H9 (cell line): ENCODE measurements around the gene PBX4. TPM values are rescaled to one million over a fixed set of nuclear protein-coding genes. Genes with fewer than 3 reads are reported as not detected.

Source experiments
- DNase-seq: peaks from one replicate; pipeline ENCODE4 v3.0.0-alpha.2; 2017
- H2AFZ ChIP-seq: one replicate; pipeline ENCODE4 v1.6.1; 2013; ENCODE audit warnings: mild to moderate bottlenecking, low read length, control low read depth, moderate library complexity
- H2AK5ac ChIP-seq: 2 replicates; pipeline ENCODE4 v1.6.1; 2013; ENCODE audit warnings: low read length, control low read depth, mixed read lengths; ENCODE audit not compliant: insufficient read length
- H2BK120ac ChIP-seq: one replicate; pipeline ENCODE4 v1.6.1; 2013; ENCODE audit warnings: low read depth, mild to moderate bottlenecking, low read length, control low read depth, inconsistent platforms; ENCODE audit not compliant: poor library complexity, severe bottlenecking
- H2BK12ac ChIP-seq: 2 replicates; pipeline ENCODE4 v1.6.1; 2013; ENCODE audit warnings: low read length, control low read depth, mixed read lengths, low read depth; ENCODE audit not compliant: insufficient read length
- H2BK15ac ChIP-seq: 2 replicates; pipeline ENCODE4 v1.6.1; 2013; ENCODE audit warnings: low read depth, low read length, control low read depth
- H2BK20ac ChIP-seq: one replicate; pipeline ENCODE4 v1.6.1; 2013; ENCODE audit warnings: low read depth, mild to moderate bottlenecking, low read length, control low read depth, inconsistent platforms; ENCODE audit not compliant: poor library complexity, severe bottlenecking
- H2BK5ac ChIP-seq: 2 replicates; pipeline ENCODE4 v1.6.1; 2013; ENCODE audit warnings: low read length, control low read depth, mixed read lengths; ENCODE audit not compliant: insufficient read length
- H3K14ac ChIP-seq: 2 replicates; pipeline ENCODE4 v1.6.1; 2013; ENCODE audit warnings: low read length, control low read depth; ENCODE audit not compliant: insufficient read depth
- H3K18ac ChIP-seq: 2 replicates; pipeline ENCODE4 v1.6.1; 2013; ENCODE audit warnings: low read depth, mild to moderate bottlenecking, mixed read lengths, low read length, control low read depth; ENCODE audit not compliant: insufficient read length
- H3K23ac ChIP-seq: 2 replicates; pipeline ENCODE4 v1.6.1; 2013; ENCODE audit warnings: low read length, control low read depth, mixed read lengths, low read depth; ENCODE audit not compliant: insufficient read length
- H3K23me2 ChIP-seq: 2 replicates; pipeline ENCODE4 v1.6.1; 2013; ENCODE audit warnings: low read depth, mild to moderate bottlenecking, mixed read lengths, low read length, control low read depth; ENCODE audit not compliant: insufficient read length, poor library complexity, severe bottlenecking
- H3K27ac ChIP-seq: 2 replicates; pipeline ENCODE4 v1.5.1; 2013; ENCODE audit warnings: low read length, control low read depth, mixed read lengths, low read depth; ENCODE audit not compliant: insufficient read length
- H3K27me3 ChIP-seq: 2 replicates; pipeline ENCODE4 v1.6.1; 2013; ENCODE audit warnings: low read length, control low read depth, inconsistent platforms; ENCODE audit not compliant: insufficient read depth
- H3K4ac ChIP-seq: 2 replicates; pipeline ENCODE4 v1.6.1; 2013; ENCODE audit warnings: low read depth, mild to moderate bottlenecking, control low read depth, inconsistent platforms, low read length, moderate library complexity
- H3K4me1 ChIP-seq: 2 replicates; pipeline ENCODE4 v1.6.1; 2013; ENCODE audit warnings: low read length, control low read depth, inconsistent platforms; ENCODE audit not compliant: insufficient read depth
- H3K4me2 ChIP-seq: 2 replicates; pipeline ENCODE4 v1.6.1; 2013; ENCODE audit warnings: low read length, control low read depth, mixed read lengths; ENCODE audit not compliant: insufficient read length, insufficient read depth
- H3K56ac ChIP-seq: 2 replicates; pipeline ENCODE4 v1.6.1; 2013; ENCODE audit warnings: low read depth, mild to moderate bottlenecking, mixed read lengths, low read length, control low read depth; ENCODE audit not compliant: insufficient read length
- H3K79me1 ChIP-seq: 2 replicates; pipeline ENCODE4 v1.6.1; 2013; ENCODE audit warnings: low read depth, mild to moderate bottlenecking, moderate library complexity, low read length, control low read depth, inconsistent platforms; ENCODE audit not compliant: insufficient read depth, poor library complexity, severe bottlenecking
- H3K79me2 ChIP-seq: 2 replicates; pipeline ENCODE4 v1.6.1; 2013; ENCODE audit warnings: low read length, control low read depth, inconsistent platforms; ENCODE audit not compliant: insufficient read depth
- H3K9ac ChIP-seq: 2 replicates; pipeline ENCODE4 v1.6.1; 2013; ENCODE audit warnings: low read length, control low read depth, mixed read lengths; ENCODE audit not compliant: insufficient read length; ENCODE audit errors: extremely low read depth
- H3K9me3 ChIP-seq: one replicate; pipeline ENCODE4 v1.6.1; 2013; ENCODE audit warnings: low read depth, low read length, inconsistent platforms; ENCODE audit not compliant: control insufficient read depth
- H3T11ph ChIP-seq: one replicate; pipeline ENCODE4 v1.6.1; 2013; ENCODE audit warnings: mild to moderate bottlenecking, low read length, control low read depth, inconsistent platforms
- H4K20me1 ChIP-seq: one replicate; pipeline ENCODE4 v1.6.1; 2013; ENCODE audit not compliant: control insufficient read depth, insufficient read length, insufficient read depth
- H4K5ac ChIP-seq: 2 replicates; pipeline ENCODE4 v1.6.1; 2013; ENCODE audit warnings: low read depth, mild to moderate bottlenecking, mixed read lengths, low read length, control low read depth; ENCODE audit not compliant: insufficient read length
- H4K8ac ChIP-seq: replicated peaks from 2 replicates; pipeline ENCODE4 v1.6.1; 2013; ENCODE audit warnings: low read length, control low read depth, mixed read lengths, low read depth; ENCODE audit not compliant: insufficient read length
- H4K91ac ChIP-seq: 2 replicates; pipeline ENCODE4 v1.6.1; 2013; ENCODE audit warnings: low read depth, mild to moderate bottlenecking, moderate library complexity, mixed read lengths, low read length, control low read depth; ENCODE audit not compliant: insufficient read length
- H3K27ac Mint-ChIP-seq, 3 experiments: 2 replicates in 2 of 3; 3 replicates in 1 of 3; pipeline ENCODE4 v1.8.0; 2020 to 2021; ENCODE audit warnings: mixed read lengths in 3 of 3, mild to moderate bottlenecking in 1 of 3, moderate library complexity in 1 of 3
- H3K27me3 Mint-ChIP-seq: 2 replicates; pipeline ENCODE4 v1.8.0; 2021; ENCODE audit warnings: low read depth, mild to moderate bottlenecking, moderate library complexity, mixed read lengths
- H3K36me3 Mint-ChIP-seq, 3 experiments: 2 replicates in 2 of 3; 3 replicates in 1 of 3; pipeline ENCODE4 v1.8.0; 2020 to 2021; ENCODE audit warnings: low read depth in 3 of 3, mixed read lengths in 3 of 3; ENCODE audit not compliant: insufficient read depth in 1 of 3
- H3K4me1 Mint-ChIP-seq, 2 experiments: 2 replicates each; pipeline ENCODE4 v1.8.0; 2020; ENCODE audit warnings: mixed read lengths in 2 of 2
- H3K4me3 Mint-ChIP-seq, 2 experiments: 2 replicates in 1 of 2; 3 replicates in 1 of 2; pipeline ENCODE4 v1.8.0; 2020 to 2021; ENCODE audit warnings: mild to moderate bottlenecking in 2 of 2, mixed read lengths in 2 of 2, moderate library complexity in 1 of 2
- H3K9me3 Mint-ChIP-seq, 2 experiments: 2 replicates in 1 of 2; 3 replicates in 1 of 2; pipeline ENCODE4 v1.8.0; 2020; ENCODE audit warnings: mild to moderate bottlenecking in 2 of 2, mixed read lengths in 2 of 2, moderate library complexity in 1 of 2
- WGBS: extraction: QIAGEN DNeasy Blood & Tissue Kit; methylation state at CpG from one replicate; pipeline ENCODE4 v1.1.7; 2013; ENCODE audit warnings: missing lambda C conversion rate, low lambda C conversion rate, mixed read lengths; ENCODE audit not compliant: insufficient read length; ENCODE audit errors: extremely low coverage; 5-methylcytosine and 5-hydroxymethylcytosine counted together
- total RNA-seq: library from RNA; stranded (reverse); gene quantifications from 2 replicates; pipeline ENCODE4 v1.2.1, GENCODE V29; 2021
- TF ChIP-seq, protein P1 (sequence below): fragments of 200-600 bp; sonication (generic); conservative IDR thresholded peaks from 3 replicates; pipeline ENCODE4 v1.8.0; 2021; ENCODE audit warnings: antibody characterized with exemption, mild to moderate bottlenecking

PBX4 gene
- total RNA-seq, 1 experiment from 2014 or later: 3.3 TPM

DNA sequence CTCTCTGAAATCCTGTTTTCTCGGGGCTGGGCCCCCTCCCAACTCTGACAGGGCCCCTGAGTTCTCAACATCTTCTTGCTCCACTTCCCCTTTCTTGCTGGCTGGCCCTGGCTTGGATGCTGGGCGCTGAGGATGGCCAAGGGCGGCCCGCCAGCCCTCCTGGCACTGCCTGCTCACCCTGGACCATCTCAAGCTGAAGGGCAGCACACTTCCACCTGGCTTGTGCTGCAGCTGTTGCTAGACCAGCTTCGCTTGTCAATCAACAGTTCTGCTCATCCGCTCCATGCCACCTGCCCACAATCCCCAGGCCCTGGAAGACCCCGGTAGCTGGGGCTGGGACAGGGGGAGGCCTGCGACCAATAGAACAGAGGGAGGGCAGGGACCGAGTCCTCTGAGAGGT is 31.8 kb upstream of the PBX4 start:
- TF ChIP-seq, protein P1, sequence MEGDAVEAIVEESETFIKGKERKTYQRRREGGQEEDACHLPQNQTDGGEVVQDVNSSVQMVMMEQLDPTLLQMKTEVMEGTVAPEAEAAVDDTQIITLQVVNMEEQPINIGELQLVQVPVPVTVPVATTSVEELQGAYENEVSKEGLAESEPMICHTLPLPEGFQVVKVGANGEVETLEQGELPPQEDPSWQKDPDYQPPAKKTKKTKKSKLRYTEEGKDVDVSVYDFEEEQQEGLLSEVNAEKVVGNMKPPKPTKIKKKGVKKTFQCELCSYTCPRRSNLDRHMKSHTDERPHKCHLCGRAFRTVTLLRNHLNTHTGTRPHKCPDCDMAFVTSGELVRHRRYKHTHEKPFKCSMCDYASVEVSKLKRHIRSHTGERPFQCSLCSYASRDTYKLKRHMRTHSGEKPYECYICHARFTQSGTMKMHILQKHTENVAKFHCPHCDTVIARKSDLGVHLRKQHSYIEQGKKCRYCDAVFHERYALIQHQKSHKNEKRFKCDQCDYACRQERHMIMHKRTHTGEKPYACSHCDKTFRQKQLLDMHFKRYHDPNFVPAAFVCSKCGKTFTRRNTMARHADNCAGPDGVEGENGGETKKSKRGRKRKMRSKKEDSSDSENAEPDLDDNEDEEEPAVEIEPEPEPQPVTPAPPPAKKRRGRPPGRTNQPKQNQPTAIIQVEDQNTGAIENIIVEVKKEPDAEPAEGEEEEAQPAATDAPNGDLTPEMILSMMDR: no peak
- peaks cover 37 to 94% (median 82%) of the 10 kb centered on the region in 3 experiments for H3K36me3 Mint-ChIP-seq
- no peaks in the 10 kb centered on the region for H3K9me3 Mint-ChIP-seq

More for the DNA sequence above, 31.8 kb upstream of the PBX4 start:
- Histone ChIP-seq H4K91ac (no peak overlapping the region), H3K23ac (no peak overlapping the region), H3K23me2 (no peaks in the 10 kb centered on the region), H2BK5ac (no peak overlapping the region), H3K4me1 (no peaks in the 10 kb centered on the region), H3K9me3 (no peaks in the 10 kb centered on the region), H3K4ac (no peak overlapping the region), H3K18ac (no peak overlapping the region), H2BK12ac (no peak overlapping the region), H3K79me1 (no peaks in the 10 kb centered on the region), H3K27ac (no peak overlapping the region), H2AFZ (no peak overlapping the region), H3K27me3 (no peaks in the 10 kb centered on the region), H3K14ac (no peak overlapping the region), H2AK5ac (no peak overlapping the region), H3T11ph (no peak overlapping the region), H2BK15ac (no peak overlapping the region), H2BK20ac (no peak overlapping the region), H3K4me2 (no peak overlapping the region), H3K79me2 (no peaks in the 10 kb centered on the region), H4K20me1 (no peaks in the 10 kb centered on the region), H2BK120ac (no peak overlapping the region), H4K8ac (no peak overlapping the region), H4K5ac (no peak overlapping the region), H3K9ac (no peak overlapping the region), H3K56ac (no peak overlapping the region)
- DNase-seq: no peak
- Mint-ChIP-seq H3K27ac (no peak overlapping the region), H3K4me3 (no peak overlapping the region), H3K4me1 (no peaks in the 10 kb centered on the region), H3K27me3 (no peaks in the 10 kb centered on the region; the same call in 1 of the 2 replicates)
- WGBS: no CpG with 5 or more reads among the region's 9 CpGs
